Cardiac septum (tissue), 1 donor: ENCODE data around the gene CNP. TPM values are rescaled to one million over a fixed set of nuclear protein-coding genes. Genes with fewer than 3 reads are reported as not detected.

ENCODE experiments used
- DNase-seq: peaks from one replicate; pipeline ENCODE4 v3.0.0-alpha.2; 2020; ENCODE audit warnings: low spot score
- intact Hi-C: fragments of 100-400 bp; cut with DNase I; formaldehyde crosslinking; loops from one replicate; pipeline ENCODE4 v1.14.0; 2022
- total RNA-seq: library from RNA; stranded (reverse); fragmentation: NEBNext Ultra II Directional; extraction: Animal tissue kit (Norgen Biotek cat#: 25700); gene quantifications from one replicate; pipeline ENCODE4 v1.2.1, GENCODE V29; 2021
- donor health status: DM: no; HTN: no; CAD: no.

CNP gene
- total RNA-seq, 1 donor from 2014 or later, result 24.2 TPM

DNA sequence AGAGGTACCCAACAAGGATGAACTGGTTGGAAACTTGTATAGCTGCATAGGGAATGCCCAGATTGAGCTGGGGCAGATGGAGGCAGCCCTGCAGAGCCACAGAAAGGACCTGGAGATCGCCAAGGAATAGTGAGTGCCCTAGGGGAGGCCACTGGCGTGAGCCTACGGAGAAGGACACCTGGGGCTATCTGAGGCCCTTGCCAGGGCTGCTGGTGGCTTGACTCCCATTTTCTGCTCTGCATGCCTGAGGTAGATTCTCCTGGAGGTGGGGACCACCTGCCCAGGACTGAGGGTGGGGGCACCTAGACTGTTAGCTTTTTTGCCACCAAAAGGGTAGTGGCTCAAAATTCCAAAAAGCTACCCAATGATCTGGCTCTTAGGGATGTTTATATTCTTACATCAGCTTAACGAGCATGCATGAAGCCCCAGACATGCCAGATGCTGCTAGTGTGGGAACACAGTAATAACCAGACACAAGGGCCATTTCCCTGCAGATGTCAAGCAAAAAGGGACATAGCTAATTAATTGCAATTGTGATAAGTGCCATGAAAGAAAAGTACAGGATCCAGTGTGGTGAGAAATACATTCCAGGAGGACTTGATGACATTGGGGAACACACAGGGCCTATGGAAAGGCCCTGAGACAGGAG, 27.4 kb upstream of the CNP start:
- no peak for DNase-seq
- intact Hi-C loops, result no loop called here

DNA sequence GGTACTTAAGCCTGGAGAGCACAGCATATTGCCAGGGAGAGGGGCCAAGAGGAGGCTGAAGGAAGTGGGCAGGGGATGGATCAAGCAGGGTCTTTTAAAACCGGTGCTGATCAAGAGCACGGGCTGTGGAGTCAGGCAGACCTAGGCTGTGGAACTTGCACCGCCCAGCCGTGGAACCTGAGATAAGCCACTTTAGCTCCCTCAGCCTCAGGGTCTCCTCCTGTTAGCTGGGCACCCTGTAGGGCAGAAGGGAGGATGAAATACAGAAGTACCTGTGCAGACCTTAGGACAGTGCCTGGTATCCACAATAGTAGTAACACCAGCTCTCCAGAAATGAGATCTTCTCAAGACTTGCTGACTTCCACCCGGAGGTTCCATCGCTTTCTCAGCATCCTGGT, 26.9 kb upstream of the CNP start:
- DNase-seq, result no peak
- intact Hi-C loops, result no loop called here

DNA sequence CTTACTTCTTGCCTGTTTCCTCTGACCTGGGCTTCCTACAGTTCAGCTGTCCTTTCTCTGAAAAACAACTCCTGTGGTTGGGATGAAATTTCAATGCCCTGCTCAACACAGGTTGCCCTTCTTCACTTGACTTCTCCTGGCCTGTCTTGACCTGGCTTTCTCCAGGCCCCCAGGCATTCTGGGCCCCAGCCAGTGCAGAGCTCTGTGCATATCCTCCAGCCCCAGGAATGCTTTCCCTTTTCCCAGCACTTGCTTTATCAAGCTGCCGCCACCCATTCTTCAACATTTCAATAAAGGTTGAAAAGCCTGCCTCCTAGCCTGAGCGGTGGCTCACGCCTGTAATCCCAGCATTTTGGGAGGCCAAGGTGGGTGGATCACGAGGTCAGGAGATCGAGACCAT, 25.4 kb upstream of the CNP start:
- intact Hi-C loops, result no loop called here
- DNase-seq, result no peak

DNA sequence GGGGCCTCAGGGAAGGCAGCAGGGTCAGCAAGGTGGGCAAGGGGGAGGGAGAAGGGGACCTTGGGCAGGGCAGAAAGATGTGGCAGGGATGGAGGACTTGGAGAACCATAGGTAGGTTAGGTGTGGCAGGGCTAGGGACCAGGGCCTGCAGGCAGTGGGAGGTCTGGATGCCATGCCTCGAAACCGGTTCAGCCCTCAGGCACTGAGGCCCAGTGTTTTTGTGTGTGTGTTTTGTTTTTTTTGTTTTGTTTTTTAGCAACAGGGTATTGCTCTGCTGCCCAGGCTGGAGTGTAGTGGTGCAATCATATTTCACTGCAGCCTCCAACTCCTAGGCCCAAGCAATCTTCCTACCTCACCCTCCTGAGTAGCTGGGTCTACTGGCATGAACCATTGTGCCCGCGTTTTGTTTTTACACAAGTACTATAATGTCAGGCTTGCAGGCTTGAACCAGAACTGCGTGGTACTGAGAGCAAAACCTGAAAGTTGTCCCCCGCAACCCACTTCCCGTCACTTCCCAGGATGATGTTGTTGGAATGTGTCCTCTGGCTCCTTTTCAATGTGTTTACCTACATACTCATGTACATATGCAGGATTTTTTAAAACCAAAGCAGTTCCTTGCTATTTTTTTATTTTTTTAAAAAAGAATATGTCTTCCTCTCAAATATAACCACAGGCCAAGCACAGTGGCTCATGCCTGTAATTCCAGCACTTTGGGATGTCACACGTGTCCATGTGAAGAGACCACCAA, 23.8 kb upstream of the CNP start:
- intact Hi-C loops, result no loop called here
- DNase-seq, result no peak

DNA sequence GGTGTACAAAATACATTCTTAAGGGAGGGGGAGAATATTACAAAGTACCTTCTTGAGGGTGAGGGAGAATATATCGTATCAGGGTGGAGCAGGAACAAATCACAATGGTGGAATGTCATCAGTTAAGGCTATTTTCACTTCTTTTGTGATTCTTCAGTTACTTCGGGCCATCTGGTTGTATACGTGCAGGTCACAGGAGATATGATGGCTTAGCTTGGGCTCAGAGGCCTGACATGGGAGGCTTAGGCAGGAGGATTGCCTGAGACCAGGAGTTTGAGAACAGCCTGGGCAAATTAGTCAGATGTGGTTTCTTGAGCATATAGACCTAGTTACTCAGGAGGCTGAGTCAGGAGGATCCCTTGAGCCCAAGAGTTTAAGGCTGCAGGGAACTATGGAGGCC, 23.1 kb upstream of the CNP start:
- no peak for DNase-seq
- intact Hi-C loops, result no loop called here

DNA sequence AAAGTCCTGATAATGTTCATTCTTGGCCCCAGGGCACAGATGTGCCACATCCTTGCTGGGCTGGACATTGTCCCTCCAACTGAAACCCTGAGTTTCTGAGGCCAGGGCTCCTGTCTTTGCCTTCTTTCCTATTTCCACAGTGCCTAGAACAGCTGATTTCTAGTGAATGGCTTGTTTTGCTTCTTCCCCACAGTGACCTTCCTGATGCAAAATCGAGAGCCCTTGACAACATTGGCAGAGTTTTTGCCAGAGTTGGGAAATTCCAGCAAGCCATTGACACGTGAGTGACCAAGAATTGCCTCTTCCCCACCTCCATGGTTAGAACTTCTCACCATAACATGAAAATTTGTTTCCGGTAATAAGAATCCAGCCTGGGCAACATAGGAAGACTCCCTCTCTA, 21.7 kb upstream of the CNP start:
- DNase-seq, result no peak
- intact Hi-C loops, result no loop called here

DNA sequence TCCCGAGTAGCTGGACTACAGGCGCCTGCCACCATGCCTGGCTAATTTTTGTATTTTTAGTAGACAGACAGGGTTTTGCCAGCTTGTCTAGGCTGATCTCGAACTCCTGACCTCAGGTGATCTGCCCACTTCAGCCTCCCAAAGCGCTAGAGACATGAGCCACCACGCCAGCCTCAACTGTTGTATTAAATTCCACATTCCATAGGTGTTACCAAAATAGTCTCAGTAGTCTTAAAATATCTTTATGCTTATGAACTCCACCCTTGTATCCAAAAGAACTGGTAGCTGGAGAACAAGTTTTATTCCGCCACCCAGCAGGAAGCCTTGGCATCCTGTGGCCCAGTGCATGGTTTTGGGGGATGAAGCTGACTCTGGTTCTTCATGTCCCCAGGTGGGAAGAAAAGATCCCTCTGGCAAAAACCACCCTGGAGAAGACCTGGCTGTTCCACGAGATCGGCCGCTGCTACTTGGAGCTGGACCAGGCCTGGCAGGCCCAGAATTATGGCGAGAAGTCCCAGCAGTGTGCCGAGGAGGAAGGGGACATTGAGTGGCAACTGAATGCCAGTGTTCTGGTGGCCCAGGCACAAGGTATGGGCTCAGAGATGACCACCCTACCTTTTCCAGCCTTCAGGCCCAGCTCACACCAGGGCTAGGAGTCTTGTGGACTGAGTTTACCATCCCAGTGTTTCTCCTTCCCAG, 17.7 kb upstream of the CNP start:
- intact Hi-C loops, result no loop called here

DNA sequence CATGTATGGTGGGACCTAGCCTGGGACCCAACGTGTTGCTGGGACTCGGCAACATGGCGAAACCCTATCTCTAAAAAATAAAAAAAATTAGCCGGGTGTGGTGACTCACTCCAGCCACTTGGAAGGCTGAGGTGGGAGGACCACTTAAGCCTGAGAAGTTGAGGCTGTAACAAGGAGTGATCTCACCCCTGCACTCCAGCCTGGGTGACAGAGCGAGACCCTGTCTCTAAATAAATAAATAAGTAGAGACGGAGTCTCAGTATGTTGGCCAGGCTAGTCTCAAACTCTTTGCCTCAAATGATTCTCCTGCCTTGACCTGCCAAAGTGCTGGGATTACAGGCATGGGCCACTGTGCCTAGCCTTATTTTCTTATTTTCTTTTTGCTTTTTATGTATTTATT, 10.1 kb upstream of the CNP start:
- intact Hi-C loops, result no loop called here
- no peak for DNase-seq

More for the DNA sequence above, 17.7 kb upstream of the CNP start:
- no peak for DNase-seq

DNA sequence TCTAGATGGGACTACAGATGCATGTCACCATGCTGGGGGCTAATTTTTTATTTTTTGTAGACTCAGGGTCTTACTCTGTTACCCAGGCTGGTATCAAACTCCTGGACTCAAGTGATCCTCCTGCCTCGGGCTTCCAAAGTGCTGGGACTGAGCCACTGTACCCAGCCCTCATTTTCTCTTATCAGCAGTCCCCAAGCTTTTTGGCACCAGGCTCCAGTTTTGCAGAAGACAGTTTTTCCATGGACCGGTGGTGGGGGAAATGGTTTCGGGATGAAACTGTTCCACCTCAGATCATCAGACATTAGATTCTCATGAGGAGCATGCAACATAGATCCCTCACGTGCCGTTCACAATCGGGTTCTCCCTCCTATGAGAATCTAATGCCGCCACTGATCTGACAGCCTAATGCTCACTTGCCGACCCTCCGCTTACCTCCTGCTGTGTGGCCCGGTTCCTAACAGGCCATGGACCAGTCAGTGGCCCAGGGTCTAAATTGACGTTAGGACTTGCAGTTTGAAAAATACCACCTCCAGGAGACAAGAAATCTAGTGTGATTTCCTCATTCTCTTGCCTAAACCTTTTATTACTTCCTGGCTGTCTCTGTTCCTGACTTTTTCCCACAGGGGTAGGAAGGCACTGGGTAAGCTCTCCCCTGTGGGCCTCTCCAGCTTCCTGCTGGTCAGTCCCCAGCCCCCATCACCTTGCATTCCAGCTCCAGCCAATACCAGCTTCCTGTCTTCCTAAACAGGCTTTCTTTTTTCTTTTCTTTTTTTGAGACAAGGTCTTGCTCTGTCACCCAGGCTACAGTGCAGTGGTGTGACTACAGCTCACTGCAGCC, 9.3 kb upstream of the CNP start:
- intact Hi-C loops, result no loop called here
- no peak for DNase-seq

DNA sequence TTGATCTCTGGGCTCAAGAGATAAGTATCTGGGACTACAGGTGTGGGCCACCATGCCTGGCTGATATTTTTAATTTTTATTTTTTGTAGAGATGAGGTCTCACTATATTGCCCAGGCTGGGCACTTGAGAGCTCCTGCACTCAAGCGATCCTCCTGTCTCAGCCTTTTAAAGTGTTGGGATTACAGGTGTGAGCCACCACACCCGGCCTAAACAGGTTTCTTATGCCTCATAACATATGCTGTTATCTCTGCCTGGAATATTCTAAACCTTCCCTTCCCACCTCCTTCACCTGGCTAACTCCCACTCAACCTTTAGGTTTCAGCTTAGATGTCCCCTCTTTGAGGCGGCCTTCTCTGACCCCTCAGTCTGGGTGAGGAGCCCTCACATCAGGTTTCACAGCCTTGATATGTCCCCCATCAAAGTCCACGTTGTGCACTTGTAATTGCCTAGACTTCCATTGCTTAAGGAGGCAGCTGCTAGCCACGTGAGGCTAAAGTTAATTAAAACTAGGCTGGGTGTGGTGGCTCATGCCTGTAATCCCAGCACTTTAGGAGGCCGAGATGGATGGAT, 8.6 kb upstream of the CNP start:
- intact Hi-C loops, result no loop called here
- no peak for DNase-seq

DNA sequence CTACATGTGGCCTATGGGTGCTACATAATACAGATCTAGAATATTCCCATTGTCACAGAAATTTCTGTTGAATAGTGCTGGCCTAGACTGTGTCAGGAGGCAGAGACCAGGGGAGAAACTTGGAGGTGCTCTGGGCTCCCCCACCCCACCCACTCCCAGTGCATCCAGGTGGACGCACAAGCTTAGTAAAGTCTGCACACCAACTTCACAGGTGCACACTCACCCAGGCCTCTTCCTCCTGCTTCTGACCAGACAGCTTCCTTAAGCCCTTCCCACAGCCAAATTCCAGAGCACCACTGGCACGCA, 7.6 kb upstream of the CNP start:
- intact Hi-C loops, result no loop called here
- DNase-seq, result no peak

DNA sequence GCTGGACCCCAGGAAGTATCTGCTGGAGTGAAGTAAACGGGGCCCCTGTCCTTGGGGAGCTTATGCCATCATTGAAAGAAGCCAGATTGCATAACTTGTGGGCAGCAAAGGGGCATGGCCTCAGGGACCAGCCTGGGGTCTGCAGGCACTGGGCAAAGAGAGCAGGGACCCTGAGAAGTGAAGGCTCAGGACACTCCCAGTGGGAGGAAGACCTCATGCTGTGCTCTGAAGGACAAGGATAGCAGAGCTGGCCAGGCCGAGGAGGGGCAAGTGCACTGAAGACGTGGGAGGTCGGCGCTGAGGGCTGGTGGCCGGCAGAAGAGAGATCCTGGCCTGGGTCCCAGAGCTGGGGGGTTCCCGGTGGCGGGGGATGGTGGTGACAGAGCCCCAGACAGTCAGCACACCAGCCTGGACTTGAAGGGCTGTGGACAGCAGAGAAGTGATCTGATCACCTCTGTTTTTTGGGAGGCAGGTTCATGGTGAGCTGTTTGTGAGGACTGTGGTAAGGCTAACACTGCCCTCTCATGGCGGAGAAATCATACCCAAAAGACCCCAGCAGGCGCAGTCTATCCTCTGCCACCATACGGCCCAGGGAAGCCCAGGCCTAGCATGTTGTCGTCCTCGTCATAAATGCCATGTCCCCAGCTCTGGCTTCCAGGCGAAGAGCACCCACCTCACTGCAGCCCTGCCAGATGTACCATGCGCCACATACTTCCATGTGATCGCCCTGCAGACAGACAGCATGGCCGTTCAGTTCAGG, 7.1 kb upstream of the CNP start:
- intact Hi-C loops, result loop anchor here (5.0 kb wide), 1 partner anchor 138 kb away; the partner anchor contains the start of gene ZNF385C

DNA sequence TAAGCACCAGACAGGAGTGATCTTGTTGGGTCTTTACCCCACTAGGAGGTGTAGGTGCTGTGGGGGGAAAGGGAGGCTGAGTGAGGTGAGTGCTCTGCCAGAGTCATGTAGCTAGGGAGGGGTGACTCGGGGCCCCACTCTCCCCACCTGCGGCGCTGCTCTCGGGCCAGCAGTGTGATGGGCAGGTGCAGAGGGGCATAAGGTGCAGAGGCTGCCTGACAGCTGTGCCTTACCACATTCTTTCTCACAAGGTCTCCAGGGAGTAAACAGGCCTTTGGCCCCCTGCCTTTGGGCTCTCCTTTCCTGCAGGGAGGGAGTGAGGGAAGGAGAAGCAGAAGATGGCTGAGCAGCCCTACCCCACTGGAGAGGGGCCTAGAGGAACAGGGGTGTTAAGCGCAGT, 4.5 kb upstream of the CNP start:
- intact Hi-C loops, result loop anchor here (5.0 kb wide), 1 partner anchor 135 kb away; the partner anchor contains the start of gene ZNF385C
- no peak for DNase-seq

More for the DNA sequence above, 7.1 kb upstream of the CNP start:
- no peak for DNase-seq

DNA sequence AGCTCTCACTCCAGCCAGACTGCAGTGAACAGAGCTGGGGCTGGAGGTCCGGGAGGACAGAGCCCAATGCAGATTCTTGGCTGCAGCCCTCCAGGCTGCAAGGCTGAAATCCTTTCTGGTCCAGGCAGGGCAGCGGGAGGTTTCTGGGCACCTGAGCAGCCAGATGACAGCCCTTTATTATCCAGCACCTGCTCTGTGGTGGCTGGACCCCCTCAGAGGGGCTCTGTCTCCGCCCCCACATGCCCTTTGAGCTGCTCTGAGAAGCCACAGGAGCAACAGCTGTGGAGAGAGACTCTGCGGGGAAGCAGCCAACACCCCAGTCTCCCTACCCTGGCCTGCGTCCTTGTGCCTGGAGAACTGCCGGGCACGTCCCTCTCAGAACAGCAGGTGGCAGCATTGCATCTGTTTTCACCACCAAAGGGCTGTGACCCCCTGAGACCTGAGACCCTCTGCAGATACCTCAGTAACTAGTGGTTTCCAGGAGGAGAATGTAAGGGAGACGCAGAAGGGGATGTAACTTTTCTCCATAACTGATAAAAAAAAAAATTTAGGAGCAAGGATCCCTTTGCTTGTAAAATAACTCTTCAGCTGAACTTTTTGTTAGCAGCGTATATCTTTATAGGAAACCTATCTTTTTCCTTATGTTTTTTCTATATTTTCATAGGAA, 3.7 kb upstream of the CNP start:
- DNase-seq, result peak; percentile 87
- intact Hi-C loops, result loop anchor here (1.0 to 5.0 kb wide), 2 partner anchors 134 to 153 kb away; partner anchors contain the start of gene ZNF385C

DNA sequence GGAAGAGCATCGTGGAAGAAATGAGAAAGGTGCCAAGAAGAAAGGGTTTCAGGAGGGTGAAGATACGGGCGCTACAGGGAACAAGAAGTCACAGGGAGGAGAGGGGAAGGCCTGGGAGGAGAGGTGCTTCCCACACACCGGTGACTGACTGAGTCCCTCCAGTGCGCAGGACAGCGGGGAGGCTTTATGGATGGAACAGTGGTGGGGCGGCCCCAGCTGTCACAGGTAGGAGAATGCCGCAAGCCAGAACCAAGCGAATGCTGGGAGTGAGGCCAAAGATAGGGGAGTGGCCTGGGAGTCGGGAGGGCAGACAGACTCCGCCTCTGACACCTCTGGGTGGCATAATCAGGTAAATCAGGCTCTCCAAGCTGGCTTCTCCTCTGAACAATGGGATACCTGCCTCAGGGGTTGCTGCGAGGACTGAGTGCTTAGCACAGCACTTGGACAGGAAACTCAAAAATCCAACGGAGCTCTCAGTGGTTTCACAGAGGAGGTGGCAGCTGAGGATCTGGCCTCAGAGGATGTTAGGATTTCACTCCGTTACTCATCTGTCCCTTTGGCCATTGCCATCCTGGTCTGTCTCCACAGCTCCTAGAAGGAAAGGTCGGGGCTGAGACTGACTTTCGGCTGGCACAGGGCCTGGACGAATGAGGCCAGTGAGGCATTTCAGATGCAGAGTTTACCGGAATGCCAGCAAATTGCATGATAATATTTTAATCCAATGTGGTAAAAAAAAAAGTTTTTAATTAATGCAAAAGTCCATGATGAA, 717 bp upstream of the CNP start:
- intact Hi-C loops, result loop anchor here (2.0 kb wide), 1 partner anchor 55 kb away; the partner anchor contains the start of gene NKIRAS2

DNA sequence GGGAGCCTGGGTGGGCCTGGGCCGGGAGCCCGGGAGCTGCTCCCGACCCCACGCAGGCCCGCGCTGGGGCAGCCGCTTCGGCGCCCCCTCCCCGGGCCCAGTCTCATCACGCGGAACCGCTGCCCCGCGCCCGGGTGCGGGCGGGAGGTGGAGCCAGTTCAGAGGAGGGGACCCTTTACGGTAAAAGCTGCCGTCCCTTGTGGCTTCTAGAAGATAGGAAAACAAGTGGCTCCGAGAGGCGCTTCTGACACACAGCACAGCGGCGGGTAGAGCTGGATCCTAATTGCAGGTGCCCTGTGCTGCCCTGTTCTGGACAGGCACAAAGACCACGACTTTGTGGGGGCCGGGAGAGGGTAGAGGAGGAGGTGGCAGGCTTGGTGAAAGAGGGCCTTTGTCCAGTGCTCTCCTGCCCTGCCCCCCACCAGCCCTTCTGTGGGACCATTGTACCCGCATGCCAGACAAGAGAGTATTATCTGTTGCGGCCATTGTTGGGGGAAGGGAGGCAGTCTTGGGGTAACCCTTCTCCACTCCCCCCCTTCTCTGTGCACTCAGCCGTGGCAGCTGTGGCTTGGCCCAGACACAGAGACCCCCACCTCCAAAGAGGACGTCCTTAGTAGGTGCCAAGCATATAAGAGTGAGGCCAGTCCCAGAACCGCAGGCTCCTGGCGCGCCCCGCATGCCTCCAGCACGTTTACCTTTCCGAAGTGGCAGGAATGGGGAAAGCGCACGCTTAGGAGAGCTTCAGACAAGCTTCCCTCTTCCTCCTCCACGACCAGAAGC, 736 bp downstream of the CNP start:
- intact Hi-C loops, result loop anchor here (2.0 kb wide), 1 partner anchor 53 kb away; the partner anchor contains the start of gene NKIRAS2
- no peak for DNase-seq

More for the DNA sequence above, 717 bp upstream of the CNP start:
- no peak for DNase-seq
